GM12872 (cell line): ENCODE measurements around the gene HNRNPLL.

Experiments used
- CTCF ChIP-seq: IDR thresholded peaks from 3 replicates; pipeline ENCODE4 v1.5.1; 2011; ENCODE audit warnings: low read depth, mild to moderate bottlenecking, low read length, moderate library complexity; ENCODE audit not compliant: insufficient read depth

HNRNPLL gene

GRCh38 chr2:38597115-38597514 is 5.6 kb downstream of the HNRNPLL start:
- no peak for TF ChIP-seq CTCF

- TF ChIP-seq CTCF = no peak
These were observed 6.5 kb downstream of the HNRNPLL start for GRCh38 chr2:38596229-38596628.

- TF ChIP-seq CTCF = no peak
These were observed 9.8 kb downstream of the HNRNPLL start for GRCh38 chr2:38592951-38593350.

- no peak for TF ChIP-seq CTCF
These were observed 11.6 kb downstream of the HNRNPLL start for GRCh38 chr2:38591152-38591551.

GRCh38 chr2:38590053-38590452 is 12.7 kb downstream of the HNRNPLL start:
- TF ChIP-seq CTCF = peak; percentile 38; the same call in 1 of the 3 replicates

- no peak for TF ChIP-seq CTCF
These were observed 15.8 kb downstream of the HNRNPLL start for GRCh38 chr2:38586931-38587330.

- no peak for TF ChIP-seq CTCF
These were observed 17.8 kb downstream of the HNRNPLL start for GRCh38 chr2:38584881-38585280.

- no peak for TF ChIP-seq CTCF
These were observed 18.7 kb downstream of the HNRNPLL start for GRCh38 chr2:38583994-38584393.
